Measurements from ENCODE around the gene NSG1.

NSG1 gene

DNA sequence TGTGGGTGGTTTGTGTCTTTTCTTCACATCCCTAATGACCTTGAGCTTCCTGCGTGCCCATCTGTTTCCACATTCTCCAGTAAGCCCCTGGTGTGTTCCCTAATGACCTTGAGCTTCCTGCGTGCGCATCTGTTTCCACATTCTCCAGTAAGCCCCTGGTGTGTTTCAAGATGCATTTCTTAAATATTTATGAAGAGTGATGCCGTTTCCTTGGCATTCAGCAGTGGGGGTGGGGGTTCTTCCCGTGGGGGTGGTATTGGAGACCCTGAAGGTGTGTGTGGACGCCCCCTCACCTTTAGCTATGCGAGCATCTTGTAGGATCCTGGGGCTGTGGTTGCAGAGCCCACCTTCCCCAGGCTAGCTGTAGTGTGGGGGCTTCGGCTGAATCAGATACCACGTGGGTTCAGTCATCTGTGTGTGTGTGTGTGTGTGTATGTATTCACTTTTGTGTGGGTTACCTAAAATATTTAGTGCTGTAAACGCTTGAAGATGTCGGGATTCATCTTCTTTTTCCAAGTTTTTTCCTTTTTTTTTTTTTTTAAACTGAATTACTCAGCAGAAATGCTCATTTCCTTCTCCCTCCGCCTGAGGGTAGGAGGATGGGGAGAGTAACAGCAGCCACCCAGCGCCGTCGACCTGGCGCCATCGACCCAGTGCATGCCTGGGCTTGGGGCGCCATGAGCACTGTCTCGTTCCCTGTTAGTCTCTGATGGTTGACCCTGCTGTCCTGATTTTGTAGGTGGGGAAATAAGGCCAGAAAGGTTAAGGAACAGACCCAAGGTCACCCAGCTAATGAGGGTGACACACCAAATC lies 9.9 kb downstream of the NSG1 start:
- no peak for DNase-seq (ENCODE audit: low read depth in 3 of 3)

DNA sequence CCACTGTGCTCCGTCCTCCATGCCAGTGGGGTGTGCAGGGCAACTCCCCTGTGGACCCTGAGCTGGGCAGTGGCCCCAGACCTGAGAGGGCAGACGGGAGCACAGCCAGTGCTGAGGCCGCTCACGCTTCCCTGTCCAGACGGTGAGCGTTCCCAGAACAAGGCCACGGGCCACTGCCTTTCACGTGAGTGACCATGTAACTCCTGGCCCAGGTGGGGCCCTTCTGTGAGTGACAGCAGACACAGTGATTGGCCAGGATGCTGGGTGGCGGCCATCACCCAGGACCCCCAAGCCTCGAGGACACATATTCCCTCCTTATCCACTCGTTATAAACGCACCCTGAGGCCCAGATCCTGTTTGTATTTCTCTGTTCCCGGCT lies 10.5 kb downstream of the NSG1 start:
- no peak for DNase-seq (ENCODE audit: low read depth in 3 of 3)

DNA sequence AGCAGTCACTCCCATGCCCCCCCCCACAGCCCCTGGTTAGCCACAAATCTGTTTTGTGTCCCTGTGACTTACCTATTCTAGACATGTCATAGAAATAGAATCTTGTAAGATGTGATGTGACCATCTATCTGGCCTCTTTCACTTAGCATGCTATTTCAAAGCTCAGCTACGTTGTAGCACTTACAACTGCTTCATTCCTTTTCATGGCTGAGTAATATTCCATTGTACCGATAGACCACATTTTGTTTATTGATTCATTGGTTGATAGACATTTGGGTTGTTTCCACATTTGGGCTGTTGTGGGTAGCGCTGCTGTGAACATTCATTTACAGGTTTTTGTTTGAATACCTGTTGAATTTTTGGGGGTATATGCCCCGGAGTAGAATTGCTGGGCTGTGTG lies 11.5 kb downstream of the NSG1 start:
- DNase-seq (ENCODE audit: low read depth in 3 of 3): no peak

DNA sequence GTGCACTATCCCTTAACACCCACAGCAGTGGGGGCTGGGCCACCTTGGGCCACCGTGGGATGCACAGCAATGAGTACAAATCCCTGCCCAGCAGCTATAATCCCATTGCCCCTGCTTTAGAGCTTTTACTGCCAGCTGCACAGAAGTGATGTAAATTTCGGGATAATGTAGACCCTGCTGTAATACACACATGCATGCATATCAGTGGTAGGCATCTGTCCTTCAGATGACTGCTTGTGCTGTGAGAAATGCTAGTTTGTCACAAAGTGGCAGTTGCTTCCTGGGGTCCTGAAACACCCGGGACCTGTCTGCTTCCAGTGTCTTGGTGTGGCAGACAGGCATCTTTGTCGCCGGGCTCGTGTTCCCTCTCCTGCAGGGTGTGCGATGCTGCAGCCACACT lies 14.1 kb downstream of the NSG1 start:
- DNase-seq (ENCODE audit: low read depth in 3 of 3): no peak

DNA sequence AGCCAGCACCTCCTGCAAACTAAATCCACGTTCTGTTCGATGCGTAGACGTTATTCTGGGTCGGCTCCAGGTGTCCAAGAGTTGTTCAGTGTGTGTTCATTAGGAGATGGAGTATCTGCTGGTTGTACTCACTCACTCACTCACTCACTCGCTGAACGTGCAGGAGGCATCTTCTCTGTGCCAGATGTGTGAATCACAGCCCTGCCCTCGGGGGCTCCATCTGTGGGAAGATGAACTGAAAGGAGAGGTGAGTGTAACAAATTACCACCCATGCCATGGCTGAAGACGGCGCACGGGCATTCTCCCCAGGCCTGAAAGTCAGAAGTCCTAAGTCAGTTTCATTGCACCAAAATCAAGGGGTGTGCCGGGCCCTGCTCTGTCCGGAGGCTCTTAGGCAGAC lies 16.1 kb downstream of the NSG1 start:
- no peak for DNase-seq (ENCODE audit: low read depth in 3 of 3)

DNA sequence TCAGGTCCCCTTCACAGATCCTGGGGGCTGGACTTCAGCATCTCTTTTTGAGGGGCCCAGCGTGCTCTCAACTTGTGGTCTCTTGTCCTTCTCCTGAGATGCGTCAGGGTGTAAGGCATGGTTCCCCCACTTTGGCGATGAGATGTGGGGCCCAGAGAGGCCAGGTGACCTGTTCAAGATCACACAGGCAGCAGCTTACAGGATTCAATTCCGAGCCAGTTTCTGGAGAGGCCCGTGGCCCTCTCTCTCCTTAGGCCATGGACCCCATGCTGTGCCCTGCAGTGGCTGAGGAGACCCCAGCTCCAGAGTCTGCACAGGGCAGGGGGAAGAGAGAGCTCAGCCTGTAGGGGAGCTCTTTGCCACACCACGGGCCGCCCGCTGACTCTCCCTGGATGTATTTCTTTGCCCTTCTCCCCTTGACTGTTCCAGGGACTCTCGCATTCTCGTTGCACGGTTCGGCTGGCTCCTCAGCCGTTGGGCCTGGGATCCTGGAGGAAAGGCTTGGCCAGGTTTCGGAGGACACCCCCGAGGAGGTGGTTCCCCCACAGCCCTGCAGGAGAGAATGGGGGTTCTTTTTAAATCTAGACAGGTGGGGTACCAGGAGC lies 18.6 kb downstream of the NSG1 start:
- no peak for DNase-seq (ENCODE audit: low read depth in 3 of 3)

DNA sequence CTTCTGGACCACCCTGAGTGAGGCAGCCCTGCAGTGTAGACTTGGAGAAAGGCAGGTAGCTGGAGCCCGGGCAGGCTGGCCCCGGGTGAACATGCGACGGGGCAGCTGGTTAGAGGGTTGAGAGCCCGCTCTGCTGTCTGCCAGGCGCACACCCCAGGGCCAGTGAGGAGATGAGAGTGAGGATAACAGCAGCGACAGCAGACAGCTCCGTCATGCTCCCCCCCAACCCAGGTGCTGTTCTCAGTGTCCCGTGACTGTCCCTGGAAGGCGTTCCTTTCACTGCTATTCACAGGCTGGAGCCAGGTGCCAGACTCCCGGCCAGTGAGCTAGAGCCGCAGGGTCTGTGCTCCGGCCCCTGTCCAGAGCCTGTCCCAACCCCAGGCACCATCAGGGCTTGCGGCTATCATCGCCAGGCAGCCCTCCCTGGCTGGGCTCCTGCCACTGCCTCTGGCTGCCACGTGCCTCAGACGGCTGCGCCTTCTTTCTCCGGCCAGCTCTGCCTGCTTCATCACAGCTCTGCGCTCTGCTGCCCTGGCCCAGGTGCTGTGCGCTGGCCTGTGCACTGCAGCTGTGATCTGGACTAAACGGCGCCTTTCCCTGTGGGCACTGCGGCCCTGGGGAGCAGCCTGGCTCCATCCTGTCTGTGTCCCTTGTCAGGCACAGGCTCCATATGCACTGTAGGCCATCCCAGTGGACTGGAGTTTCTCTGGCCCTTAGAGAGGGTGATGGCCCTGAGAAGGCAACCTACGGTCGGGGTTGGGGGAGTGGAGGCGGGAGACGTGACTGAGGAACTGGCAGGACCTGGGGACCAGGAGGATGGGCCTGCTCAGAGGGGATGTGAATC lies 19.8 kb downstream of the NSG1 start:
- DNase-seq (ENCODE audit: low read depth in 3 of 3): no peak

DNA sequence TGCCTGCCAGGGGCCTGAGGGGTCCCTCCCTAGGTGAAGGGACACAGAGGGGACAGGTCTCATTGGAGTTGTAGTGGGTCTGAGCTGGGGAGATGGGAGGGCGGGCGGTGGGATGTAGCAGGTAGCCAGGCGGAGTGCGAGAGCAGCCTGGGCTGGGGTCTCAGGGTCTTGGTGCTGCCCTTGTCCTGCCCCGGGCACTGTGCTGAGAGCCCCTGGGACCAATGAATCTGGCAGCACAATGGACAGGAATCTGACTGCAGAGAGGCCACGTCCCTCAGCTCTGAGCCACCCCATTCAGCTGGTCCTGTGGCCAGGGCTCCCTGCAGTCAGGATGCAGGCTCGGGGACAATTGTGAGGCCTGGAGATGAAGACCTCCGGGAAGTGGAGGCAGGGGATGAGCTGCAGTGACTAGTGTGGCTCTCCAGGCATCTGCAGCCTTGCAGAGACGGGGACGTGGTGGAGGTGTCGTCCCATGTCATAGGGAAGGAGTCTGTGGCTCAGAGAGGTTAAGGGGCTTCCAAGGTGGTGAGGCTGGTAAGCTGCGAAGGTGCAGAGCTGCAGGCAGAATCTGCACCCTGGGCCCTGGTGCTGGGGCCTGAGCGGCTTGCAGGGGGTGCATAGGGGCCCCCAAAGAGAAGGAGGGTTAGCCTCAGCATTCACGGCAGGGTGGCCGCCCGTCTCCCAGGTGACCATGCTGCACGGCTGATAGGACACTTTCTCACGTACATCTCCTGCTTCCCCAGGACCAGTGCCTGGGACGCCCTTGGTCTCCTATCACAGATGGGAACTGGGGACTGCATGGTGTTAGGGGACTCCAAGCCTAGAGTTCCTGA lies 20.6 kb downstream of the NSG1 start:
- DNase-seq (ENCODE audit: low read depth in 3 of 3): no peak

DNA sequence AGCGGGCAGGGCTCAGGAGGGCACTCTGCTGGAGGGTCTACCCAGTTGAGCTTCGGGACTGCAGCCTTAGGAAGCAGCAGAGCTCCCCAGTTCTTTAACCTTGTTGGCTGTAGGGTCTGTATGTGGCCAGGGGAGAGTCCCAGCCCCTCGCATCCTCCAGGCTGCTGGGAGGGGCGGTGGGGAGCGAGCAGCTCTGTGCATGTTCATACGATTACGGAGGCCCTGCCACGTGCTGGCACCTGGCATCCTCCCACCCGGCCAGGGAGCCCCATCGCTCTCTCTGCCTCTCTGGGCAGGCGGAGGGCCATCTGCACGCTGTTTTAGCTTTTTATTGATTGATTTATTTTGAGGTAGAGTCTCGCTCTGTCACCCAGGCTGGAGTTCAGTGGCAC lies 21.2 kb downstream of the NSG1 start:
- no peak for DNase-seq (ENCODE audit: low read depth in 3 of 3)

DNA sequence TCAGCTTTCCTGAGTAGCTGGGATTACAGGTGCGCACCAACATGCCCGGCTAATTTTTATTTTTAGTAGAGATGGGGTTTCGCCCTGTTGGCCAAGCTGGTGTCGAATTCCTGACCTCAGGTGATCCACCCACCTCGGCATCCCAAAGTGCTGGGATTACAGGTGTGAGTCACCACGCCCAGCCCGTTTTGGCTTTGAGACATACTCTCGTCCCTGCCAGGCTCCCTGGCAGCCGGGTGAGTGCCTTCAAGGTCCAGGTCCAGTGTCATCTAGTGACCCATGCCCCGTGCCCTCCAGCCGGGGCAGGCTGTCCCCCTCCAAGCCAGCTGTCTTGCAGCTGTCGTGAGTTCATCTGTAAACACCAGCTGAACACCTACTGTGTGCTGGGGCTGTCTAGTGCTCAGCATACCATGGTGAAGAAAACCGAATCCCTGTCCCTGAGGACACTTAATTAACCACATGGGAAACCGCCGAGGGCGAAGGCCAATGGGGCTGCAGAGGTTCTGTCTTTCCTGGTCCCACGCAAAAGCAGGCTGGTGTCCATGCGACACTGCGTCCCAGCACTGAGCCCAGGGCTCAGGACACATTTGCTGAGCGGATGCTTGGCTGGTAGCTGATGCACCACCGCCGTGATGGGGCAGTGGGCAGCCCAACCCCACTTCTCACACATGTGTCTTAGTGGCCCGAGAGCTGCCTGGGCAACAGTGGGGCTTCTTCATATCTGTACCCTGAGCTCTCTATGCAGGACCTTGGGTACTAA lies 21.9 kb downstream of the NSG1 start:
- no peak for DNase-seq (ENCODE audit: low read depth in 3 of 3)

DNA sequence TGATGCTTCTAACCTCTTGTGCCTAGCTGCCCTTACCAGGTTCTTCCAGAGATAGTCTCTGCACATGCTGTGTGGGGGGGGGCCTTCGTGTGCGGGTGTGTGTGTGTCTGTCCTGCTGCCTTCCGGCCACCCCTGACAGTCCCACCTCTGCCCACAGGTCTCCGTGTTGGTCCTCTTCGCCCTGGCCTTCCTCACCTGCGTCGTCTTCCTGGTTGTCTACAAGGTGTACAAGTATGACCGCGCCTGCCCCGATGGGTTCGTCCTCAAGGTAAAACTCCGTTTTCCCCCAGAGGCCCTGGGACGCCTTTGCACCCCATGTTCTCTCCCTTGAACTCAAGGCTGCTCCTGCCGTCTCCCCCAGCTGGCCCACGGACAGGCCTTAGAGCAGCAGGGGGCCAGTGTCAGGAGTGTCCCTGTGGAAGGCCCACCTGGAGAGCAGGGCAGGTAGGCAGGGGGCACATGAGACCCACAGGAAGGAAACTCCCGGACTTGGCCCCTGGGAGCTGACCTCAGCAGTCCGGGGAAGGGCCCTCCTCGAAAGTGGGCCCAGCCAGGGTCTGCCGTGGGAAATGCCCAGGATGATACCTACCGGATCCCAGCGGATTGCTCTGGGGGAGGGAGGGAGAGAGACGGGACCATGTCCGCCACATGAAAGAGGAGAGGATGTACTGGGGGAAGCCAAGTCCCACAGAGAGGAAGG lies 22.7 kb downstream of the NSG1 start:
- DNase-seq (ENCODE audit: low read depth in 3 of 3): no peak

DNA sequence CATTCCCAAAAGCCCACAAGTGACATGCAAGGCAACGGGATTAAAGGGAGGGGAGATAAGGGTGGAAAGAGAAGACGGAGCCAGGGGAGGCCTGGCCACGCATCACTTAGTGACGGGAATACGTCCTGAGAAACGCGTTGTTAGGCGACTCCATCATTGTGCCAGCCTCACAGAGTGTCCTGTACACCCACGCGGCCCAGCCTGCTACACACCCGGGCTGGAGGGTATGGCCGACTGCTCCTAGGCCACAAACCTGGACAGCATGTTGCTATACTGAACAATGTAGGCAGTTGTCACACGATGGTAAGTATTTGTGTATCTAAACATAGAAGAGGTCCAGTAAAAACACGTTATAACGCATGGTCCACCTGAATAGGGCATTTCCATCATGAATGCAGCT lies 23.4 kb downstream of the NSG1 start:
- no peak for DNase-seq (ENCODE audit: low read depth in 3 of 3)

DNA sequence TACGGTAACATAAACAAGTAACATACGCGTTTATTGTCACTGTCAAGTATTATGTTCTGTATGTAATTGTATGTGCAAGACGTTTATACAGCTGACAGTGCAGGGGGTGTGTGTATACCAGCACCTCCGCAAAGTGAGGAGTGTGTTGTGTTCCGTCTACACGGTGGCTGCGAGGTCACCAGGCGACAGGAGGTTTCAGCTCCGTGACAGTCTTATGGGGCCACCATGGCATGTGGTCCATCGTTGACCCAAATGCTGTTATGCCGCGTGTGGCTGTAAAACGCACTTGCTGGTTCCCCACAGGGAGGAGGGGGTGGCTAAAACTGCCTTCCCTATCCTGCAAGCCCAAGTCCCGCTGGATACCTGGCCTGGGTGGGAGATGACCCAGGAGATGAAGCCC lies 25.0 kb downstream of the NSG1 start:
- DNase-seq (ENCODE audit: low read depth in 3 of 3): no peak

DNA sequence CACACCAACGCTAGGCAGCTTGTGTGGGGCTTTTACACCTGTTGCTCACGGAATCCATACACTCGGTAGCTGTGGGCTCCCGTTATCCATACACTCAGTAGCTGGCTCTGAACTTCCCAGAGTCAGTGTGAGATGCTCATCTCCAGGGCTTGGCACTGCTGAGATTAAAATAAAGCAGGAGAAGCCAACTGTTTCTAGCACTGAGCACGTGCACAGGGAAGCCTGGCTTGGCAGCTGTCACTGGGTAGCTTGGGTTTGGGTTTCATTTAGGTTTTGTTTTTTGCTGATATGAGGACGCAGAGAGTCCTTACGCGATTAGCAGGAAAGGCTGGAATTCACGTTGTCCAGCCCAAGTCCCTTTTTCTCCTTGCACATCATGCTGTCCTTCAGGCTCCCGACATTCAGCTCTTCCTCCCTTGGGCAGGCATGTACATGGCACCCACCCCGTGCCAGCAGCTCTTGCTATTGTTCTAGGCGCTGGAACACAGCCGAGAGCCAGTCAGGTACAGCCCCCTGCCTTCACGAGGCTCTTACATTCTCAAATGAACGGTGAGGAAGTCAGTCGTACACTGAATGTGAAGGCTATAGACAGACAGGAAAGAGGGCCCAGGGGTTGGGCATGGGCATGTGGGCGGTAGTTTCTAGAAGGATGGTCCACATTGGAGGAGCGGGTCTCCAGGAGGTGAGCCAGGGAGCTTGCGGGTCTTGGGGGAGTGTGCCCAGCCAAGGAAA lies 25.9 kb downstream of the NSG1 start:
- no peak for DNase-seq (ENCODE audit: low read depth in 3 of 3)

DNA sequence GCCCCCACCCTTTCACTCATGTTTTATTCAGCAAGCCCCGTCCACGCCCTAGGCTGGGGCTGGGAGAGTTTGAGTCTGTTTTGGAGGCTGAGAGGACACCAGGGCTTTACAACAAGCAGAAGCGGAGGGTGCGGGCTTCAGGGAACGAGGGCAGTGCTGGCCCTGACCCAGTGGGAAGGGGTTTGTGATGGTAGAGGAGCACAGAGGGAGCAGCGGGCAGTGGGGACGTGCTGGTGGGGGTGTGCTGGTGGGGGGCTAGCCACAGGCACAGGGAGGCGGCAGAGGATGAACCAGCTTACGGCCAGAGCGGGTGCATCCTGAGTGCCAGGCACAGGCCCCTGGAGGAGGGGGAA lies 26.4 kb downstream of the NSG1 start:
- DNase-seq (ENCODE audit: low read depth in 3 of 3): no peak

DNA sequence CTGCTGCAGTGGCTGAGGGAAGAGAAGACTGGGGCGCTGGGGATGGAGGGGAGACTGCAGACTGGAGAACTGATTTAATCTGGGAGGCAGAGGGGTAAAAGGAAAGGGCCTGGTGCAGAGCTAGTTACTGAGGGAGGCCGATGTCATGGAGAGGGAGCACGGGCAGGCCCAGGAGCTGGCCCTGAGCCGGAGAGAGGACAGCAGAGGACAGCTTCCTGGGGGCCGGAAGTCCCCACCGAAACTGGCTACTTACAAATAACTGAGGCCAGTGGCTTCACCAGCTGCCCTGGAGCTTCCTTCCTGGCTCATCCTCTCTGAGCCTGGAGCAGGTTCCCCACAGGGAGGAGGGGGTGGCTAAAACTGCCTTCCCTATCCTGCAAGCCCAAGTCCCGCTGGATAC lies 26.9 kb downstream of the NSG1 start:
- no peak for DNase-seq (ENCODE audit: low read depth in 3 of 3)

DNA sequence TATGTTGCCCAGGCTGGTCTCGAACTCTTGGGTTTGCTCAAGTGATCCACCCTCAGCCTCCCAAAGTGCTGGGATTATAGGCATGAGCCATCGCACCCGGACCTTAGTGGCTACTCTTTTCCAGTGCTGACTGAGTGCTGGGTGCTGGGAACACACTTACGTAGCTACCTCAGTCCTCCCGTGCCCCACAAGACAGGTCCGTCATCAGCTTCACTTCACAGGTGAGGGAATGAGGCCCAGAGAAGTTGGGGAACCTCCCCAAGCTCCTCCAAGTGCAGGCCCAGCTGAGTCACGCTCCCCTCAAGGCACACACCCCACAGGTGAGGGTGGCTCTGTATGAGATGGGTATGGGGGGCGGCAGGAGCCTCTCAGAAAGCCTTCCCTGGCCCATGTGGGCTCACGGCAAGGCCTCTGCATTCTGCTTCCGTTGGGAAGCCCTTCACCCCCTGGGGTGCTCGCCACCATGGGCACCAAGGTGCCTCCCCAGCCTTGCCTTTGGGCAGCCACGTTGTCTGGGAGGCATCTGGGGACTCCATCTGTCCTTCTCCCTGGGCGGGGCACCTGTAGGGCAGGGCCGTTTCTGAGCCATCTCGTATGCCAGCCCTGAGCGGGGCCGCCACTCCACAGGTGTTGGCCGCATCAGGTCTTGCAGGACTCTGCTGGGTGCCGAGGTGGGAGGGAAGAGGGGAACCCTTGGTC lies 28.4 kb downstream of the NSG1 start:
- DNase-seq (ENCODE audit: low read depth in 3 of 3): no peak

DNA sequence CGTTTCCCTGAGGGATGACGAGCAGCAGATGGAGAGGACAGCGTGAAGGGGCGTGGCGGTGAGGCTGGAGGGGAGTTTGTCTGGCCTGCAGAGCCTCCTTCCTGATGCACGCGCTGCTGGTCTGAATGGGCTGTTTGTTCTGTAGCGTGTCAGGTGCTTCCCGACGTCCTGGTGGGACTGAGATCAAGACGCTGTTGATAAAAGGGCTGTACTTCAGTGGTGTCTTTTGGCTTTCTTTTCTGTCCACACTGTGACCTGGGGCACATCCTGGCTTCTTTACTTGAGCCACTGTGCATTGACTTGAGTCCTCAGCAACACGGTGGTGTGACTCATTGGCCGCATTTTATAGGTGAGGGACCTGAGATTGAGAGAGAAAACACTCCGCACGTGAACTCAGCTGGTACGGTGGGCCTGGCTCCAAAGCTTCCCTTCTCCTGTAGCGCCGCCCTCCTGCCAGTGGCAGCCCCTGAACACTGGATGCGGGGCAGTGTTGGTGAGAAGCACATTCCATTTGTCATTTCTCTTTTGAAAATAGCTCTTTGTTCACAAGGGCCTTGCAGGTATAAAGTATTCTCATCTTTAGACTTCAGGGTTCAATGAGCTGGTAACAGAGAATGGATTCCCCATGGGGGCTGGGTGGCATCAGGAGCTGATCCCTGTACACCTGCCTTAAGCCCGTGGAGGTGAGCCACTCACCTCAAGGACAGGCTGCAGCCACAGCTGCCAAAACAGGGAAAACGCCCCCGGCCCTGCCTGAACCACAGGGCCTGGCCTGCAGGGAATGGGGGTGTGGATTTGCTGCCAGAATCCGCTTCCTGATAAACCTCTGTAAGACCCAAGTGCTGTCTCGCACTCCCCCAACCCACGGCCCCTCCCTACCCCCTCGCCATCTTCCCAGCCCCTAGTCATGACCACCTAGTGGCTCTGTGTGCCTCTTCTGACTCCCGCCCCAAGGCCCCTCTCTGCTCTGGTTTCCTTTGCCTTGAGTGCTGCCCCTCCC lies 29.2 kb downstream of the NSG1 start:
- no peak for DNase-seq (ENCODE audit: low read depth in 3 of 3)

All from stimulated activated CD4-positive, alpha-beta T cell treated with anti-CD3 and anti-CD28 coated beads, TNF-alpha, amount 100 ng/mL, for 24 hours (primary cell).